Measurements from ENCODE around the gene TVP23C. TPM values are rescaled to one million over a fixed set of nuclear protein-coding genes. Genes with fewer than 3 reads are reported as not detected.

Gene TVP23C
- total and polyA plus RNA-seq, 2 donors (not counting 3 experiments of a cell fraction or from before 2014, with no cell fraction given) = 6.4 to 36.3 TPM

- H2AFZ ChIP-seq (ENCODE audit: low read depth, low read length) = no peak overlapping the region
- H3K79me2 ChIP-seq (ENCODE audit: control insufficient read depth, insufficient read depth, low read length) = no peaks in the 10 kb centered on the region
- H3K36me3 ChIP-seq (ENCODE audit: control insufficient read depth in 2 of 2, extremely low read depth in 1 of 2, insufficient read depth in 2 of 2, low read length in 2 of 2) = peaks cover 0 to 4% of the 10 kb centered on the region in 2 experiments
- no peak overlapping the region for H3K4me2 ChIP-seq (ENCODE audit: insufficient read depth, low read length)
- TF ChIP-seq FOS (IDR thresholded peaks at IDR 0.05; ENCODE audit: borderline replicate concordance, insufficient read depth, low read length) (no peak), CTCF (IDR thresholded peaks at IDR 0.05; ENCODE audit: extremely low read depth in 1 of 2, insufficient read depth in 1 of 2, low read depth in 1 of 2, low read length in 2 of 2) (no peak), JUN (IDR thresholded peaks at IDR 0.05; ENCODE audit: borderline replicate concordance, insufficient read depth, insufficient read length, low read depth) (no peak), POLR2AphosphoS5 (IDR thresholded peaks at IDR 0.05; ENCODE audit: insufficient read depth, low read depth, low read length) (no peak), EZH2 (IDR thresholded peaks at IDR 0.05; ENCODE audit: borderline replicate concordance, low read depth, low read length, severe bottlenecking) (no peak), POLR2A (IDR thresholded peaks at IDR 0.05; ENCODE audit: low read depth, low read length) (no peak), MAX (IDR thresholded peaks at IDR 0.05; ENCODE audit: insufficient read depth, insufficient read length) (no peak), MYC (IDR thresholded peaks at IDR 0.05; ENCODE audit: low read depth, low read length) (no peak), GATA2 (IDR thresholded peaks at IDR 0.05; ENCODE audit: insufficient read depth, insufficient read length, low read depth, low read length) (no peak)
- no peak overlapping the region for H3K27ac ChIP-seq (ENCODE audit: insufficient read depth, low read depth, low read length)
- intact Hi-C loops (cut with micrococcal nuclease) = no loop called here
- dilution Hi-C loops (cut with MboI; ENCODE audit: extremely low pct_ligation_motif_present, low sequenced_read_pairs) = no loop called here
- H3K27me3 ChIP-seq (ENCODE audit: control insufficient read depth in 2 of 2, insufficient read depth in 2 of 2, low read length in 2 of 2) = no peaks in the 10 kb centered on the region
- H3K9me3 ChIP-seq (replicated peaks; ENCODE audit: control insufficient read depth, insufficient read depth, low read length) = no peaks in the 10 kb centered on the region
- FAIRE-seq = no peak
- H3K9me1 ChIP-seq (replicated peaks; ENCODE audit: control insufficient read depth, extremely low read depth, insufficient read depth, low read length) = no peaks in the 10 kb centered on the region
- H4K20me1 ChIP-seq (replicated peaks; ENCODE audit: control insufficient read depth, extremely low read depth, insufficient read depth, low read length) = no peaks in the 10 kb centered on the region
- H3K9ac ChIP-seq (replicated peaks; ENCODE audit: extremely low read depth, insufficient read depth, low read length) = no peak overlapping the region
- DNase-seq (ENCODE audit: low read depth, low spot score) = no peak
- ChIA-PET CTCF (interaction anchor here (0.6 to 5.6 kb wide), 6 partner anchors 9 to 232 kb away, joined by 3 to 42 read pairs (median 4); no protein-coding TSS in a partner anchor), POLR2A (no interaction called here)
- no peak overlapping the region for H3K4me3 ChIP-seq (replicated peaks in 1 of 3; ENCODE audit: insufficient read depth in 1 of 3, low read depth in 1 of 3, low read length in 3 of 3)
- H3K4me1 ChIP-seq (ENCODE audit: control insufficient read depth, extremely low read depth, insufficient read depth, low read length) = peaks cover 23% of the 10 kb centered on the region
- no TSS peak for BruUV-seq (replicated peaks)
Measured at GRCh38 chr17:15488557-15488956, 74.7 kb downstream of the TVP23C start.

Data from endothelial cell of umbilical vein (primary cell).